Omental fat pad (tissue), 4 donors: Measurements from ENCODE around the gene SYTL3. TPM values are rescaled to one million over a fixed set of nuclear protein-coding genes. Genes with fewer than 3 reads are reported as not detected.
"Not testable (repeated sequence)": the region's sequence is repeated elsewhere in the genome, so short reads cannot be mapped to it uniquely, and the experiment has no call there.

Experiments
- ATAC-seq: fragments of 150-250 bp; one replicate; pipeline ENCODE4 v1.9.1; 2016; ENCODE audit warnings: mild to moderate bottlenecking, moderate library complexity; ENCODE audit not compliant: low FRiP score
- DNase-seq: peaks from one replicate; pipeline ENCODE4 v3.0.0-alpha.2; 2019; ENCODE audit warnings: low spot score
- total RNA-seq, 4 donors: library from RNA; depleted of rRNA; stranded (reverse); fragments of >200 nt; gene quantifications; one replicate each; pipeline ENCODE4 v1.1.0, GENCODE V29; 2016
- TF ChIP-seq, protein P1 (sequence below), 3 donors: fragments of 450-650 bp; IDR thresholded peaks; one replicate each; pipeline ENCODE4 v1.5.1; 2016 to 2017; ENCODE audit warnings: antibody characterized with exemption in 3 of 3, mild to moderate bottlenecking in 3 of 3, moderate library complexity in 2 of 3

The SYTL3 gene, protein sequence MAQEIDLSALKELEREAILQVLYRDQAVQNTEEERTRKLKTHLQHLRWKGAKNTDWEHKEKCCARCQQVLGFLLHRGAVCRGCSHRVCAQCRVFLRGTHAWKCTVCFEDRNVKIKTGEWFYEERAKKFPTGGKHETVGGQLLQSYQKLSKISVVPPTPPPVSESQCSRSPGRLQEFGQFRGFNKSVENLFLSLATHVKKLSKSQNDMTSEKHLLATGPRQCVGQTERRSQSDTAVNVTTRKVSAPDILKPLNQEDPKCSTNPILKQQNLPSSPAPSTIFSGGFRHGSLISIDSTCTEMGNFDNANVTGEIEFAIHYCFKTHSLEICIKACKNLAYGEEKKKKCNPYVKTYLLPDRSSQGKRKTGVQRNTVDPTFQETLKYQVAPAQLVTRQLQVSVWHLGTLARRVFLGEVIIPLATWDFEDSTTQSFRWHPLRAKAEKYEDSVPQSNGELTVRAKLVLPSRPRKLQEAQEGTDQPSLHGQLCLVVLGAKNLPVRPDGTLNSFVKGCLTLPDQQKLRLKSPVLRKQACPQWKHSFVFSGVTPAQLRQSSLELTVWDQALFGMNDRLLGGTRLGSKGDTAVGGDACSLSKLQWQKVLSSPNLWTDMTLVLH
- total RNA-seq: 10 to 100 TPM in 1 of 4 donors, 1 to 10 TPM in 3; 5.3 to 16.3 (median 6.8) TPM

GRCh38 chr6:158649289-158650143 is at the start of gene SYTL3:
Gene SYTL3 (plus strand): TSS chr6:158650054. CDS start chr6:158663269, 13,215 bp downstream.
- TF ChIP-seq, protein P1, sequence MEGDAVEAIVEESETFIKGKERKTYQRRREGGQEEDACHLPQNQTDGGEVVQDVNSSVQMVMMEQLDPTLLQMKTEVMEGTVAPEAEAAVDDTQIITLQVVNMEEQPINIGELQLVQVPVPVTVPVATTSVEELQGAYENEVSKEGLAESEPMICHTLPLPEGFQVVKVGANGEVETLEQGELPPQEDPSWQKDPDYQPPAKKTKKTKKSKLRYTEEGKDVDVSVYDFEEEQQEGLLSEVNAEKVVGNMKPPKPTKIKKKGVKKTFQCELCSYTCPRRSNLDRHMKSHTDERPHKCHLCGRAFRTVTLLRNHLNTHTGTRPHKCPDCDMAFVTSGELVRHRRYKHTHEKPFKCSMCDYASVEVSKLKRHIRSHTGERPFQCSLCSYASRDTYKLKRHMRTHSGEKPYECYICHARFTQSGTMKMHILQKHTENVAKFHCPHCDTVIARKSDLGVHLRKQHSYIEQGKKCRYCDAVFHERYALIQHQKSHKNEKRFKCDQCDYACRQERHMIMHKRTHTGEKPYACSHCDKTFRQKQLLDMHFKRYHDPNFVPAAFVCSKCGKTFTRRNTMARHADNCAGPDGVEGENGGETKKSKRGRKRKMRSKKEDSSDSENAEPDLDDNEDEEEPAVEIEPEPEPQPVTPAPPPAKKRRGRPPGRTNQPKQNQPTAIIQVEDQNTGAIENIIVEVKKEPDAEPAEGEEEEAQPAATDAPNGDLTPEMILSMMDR (IDR thresholded peaks at IDR 0.05): no peak
- ATAC-seq (no peak), DNase-seq (no peak)

DNA sequence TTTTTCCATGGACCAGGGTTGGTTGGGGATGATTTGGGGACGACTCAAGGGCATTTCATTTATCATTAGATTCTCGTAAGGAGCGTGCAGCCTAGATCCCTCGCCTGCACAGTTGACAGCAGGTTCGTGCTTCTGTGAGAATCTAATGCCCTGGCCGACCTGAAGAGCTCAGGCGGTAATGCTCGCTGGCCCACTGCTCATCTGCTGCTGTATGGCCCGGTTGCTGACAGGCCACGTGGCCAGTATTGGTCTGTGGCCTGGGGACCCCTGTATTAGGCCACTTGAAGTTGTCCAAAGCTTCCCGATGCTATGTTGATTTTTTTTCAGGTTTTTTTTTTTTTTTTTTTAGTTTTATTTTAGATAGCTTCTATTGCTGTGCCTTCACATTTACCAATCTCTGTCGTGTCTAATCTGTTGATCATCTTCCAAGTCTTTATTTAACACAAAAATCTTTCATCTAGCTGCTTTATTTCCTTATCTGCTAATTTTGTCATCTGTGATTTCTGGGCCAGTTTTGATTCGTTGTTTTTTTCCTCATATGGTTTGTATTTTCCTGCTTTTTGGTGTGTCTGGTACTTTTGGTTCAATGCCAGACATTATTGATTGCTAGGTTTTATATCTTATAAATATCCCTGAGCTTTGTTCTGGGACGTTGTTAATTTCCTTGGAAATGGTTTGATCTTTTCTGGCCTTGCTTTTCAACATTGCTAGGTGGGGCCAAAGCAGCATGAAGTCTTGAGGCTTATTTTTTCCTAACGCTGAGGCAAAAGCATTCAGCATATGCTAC is 46.4 kb upstream of the SYTL3 start:
- ATAC-seq (no peak), DNase-seq (no peak)
- TF ChIP-seq, protein P1 (IDR thresholded peaks at IDR 0.05): no peak

- DNase-seq: no peak
- TF ChIP-seq, protein P1 (IDR thresholded peaks at IDR 0.05): no peak
- no peak for ATAC-seq
Measured at GRCh38 chr6:158604048-158604406, 45.8 kb upstream of the SYTL3 start.

DNA sequence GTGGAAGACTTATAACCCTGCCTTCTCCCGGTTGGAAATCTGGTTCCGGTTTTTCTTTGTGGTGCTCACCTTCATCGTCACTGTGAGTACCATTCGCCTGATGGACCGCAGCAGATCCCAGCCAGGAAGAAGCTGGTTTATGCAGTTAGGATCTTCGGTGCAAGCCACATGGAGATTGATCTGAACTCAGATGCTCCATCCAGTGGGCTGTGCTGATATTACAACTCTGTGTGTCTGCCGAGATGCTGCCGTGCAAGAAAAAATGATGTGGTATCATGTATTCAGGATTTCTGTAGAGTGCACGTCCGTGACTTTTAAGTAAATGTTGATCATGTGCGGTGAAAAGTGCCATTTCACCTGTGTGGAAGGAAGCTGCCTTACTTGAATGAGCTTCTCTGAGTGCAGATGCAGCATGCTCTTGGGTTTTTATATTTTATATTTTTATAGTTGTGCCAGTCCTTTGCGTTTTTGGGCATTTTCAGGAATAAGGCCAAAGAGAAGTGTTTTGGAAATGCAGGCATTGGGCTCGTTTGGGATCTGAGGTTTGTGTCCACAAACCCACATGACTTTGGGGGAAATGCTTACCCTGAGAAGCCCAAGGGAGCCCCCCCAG is 44.5 kb upstream of the SYTL3 start:
- peak; percentile 67 for ATAC-seq
- TF ChIP-seq, protein P1 (IDR thresholded peaks at IDR 0.05): no peak

DNA sequence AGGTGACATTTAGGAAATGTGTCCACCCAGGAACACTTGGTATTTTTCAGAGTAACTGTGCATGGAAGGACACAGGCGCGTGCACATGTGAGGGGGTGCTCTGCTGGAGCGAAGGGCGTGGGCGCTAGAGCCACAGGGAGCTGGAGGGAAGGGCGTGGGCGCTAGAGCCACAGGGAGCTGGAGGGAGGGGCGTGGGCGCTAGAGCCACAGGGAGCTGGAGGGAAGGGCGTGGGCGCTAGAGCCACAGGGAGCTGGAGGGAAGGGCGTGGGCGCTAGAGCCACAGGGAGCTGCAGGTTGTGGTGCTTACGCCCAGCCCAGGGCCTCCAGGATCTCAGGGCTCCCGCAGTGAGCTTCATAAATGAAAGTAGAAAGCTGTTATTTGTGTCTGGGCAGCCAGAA is 43.8 kb upstream of the SYTL3 start:
- not testable (repeated sequence) for ATAC-seq, DNase-seq

More for the DNA sequence above, 44.5 kb upstream of the SYTL3 start:
- DNase-seq: peak; percentile 46

- TF ChIP-seq, protein P1 (IDR thresholded peaks at IDR 0.05): no peak
- DNase-seq: no peak
- no peak for ATAC-seq
Measured at GRCh38 chr6:158606935-158607334, 42.9 kb upstream of the SYTL3 start.
